ENCODE measurements around the gene DHRS2.
"Not testable (repeated sequence)": the region's sequence is repeated elsewhere in the genome, so short reads cannot be mapped to it uniquely, and the experiment has no call there.

The DHRS2 gene

GRCh38 chr14:23636317-23637211 lies at the start of gene DHRS2:
Gene DHRS2, plus strand, starts transcription at chr14:23636364. Its CDS starts 2,501 bp downstream, at chr14:23638865.
- no peak for DNase-seq

GRCh38 chr14:23588884-23589598 lies 47.1 kb upstream of the DHRS2 start:
- peak; percentile 89 for DNase-seq

GRCh38 chr14:23589606-23590005 lies 46.6 kb upstream of the DHRS2 start:
- no peak for DNase-seq

DNA sequence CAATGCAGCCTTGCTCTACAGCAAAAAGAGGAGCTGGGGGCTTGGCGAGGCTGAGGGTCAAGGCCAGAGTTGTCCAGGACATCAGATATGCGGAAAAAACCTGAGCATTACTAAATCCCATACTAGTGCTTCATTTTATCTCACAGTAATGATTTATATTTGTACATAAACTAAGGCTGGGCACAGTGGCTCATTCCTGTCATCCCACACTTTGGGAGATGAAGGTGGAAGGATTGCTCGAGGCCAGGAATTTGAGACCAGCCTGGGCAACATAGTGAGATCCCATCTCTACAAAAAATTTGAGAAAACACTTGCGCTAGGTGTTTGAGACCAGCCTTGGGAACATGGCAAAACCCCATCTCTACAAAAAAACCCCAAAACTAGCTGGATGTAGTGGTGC lies 46.0 kb upstream of the DHRS2 start:
- DNase-seq = no peak

- DNase-seq = not testable (repeated sequence)
These were observed 42.0 kb upstream of the DHRS2 start for GRCh38 chr14:23594191-23594590.

GRCh38 chr14:23600322-23600707 lies 35.8 kb upstream of the DHRS2 start:
- no peak for DNase-seq

GRCh38 chr14:23600806-23601205 lies 35.4 kb upstream of the DHRS2 start:
- DNase-seq = no peak

- no peak for DNase-seq
These were observed 34.7 kb upstream of the DHRS2 start for GRCh38 chr14:23601424-23601823.

GRCh38 chr14:23601845-23602180 lies 34.4 kb upstream of the DHRS2 start:
- no peak for DNase-seq

DNA sequence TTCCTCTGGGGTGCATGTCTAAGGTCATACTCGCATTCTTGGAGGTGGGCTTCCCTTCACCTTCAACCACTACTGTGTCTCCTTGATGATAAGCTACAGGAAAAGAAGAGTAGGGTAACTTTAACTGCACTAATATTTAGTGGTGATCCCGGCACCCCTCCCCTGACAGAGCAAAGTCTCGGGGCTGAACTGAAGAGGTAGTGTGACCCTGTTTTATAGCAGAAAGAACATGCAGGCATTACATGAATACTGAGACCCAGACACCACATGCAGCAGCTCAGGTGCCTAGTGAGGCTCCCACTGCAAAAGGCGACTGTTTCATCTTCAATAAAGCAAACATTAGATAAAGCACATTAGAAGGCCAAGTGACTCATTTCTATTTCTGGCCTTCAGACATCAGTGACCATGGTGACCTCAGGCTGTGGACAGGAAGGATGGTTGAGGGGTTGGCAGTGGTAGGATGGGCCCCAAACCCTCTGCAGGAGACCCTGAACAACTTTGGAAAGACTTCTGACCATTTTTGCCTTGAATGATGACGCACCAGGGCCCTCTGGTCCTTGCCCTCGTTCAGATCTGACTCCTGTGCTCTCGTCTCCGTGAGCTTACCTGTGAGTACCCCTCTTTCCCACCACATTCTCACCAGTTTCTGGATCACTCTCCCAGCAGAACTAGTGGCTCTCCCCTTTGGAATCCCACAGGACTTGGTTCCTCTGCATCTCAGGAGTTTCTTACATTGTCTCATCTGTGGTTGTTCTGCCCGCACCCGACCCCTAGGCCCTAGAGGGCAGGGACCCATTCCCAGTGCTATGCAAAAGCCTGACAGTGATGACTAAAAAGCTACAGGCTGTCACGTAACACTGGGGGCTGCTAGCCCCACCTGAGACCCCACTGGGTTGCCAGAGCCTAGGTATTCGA lies 33.7 kb upstream of the DHRS2 start:
- no peak for DNase-seq

DNA sequence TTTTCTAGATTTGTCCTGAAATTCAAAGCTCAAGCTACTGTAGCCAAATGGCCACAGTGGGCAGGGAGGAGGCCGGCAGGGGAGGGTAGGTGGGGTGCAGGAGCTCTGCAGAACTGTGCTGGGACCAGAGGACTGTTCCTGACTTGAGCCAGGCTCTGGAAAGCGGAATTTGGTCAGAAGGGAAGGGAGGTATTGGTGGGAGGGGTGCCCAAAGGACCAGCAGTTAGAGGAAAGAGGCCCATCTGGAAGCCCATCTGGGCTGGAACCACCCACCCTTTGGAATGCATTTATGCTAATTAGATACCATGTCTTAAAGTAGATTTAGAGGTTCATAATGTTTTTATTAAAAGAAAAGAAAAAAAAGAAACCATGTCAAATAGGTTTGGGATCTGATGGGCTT lies 33.1 kb upstream of the DHRS2 start:
- no peak for DNase-seq

- no peak for DNase-seq
These were observed 32.0 kb upstream of the DHRS2 start for GRCh38 chr14:23604148-23604547.

GRCh38 chr14:23604675-23605170 lies 31.4 kb upstream of the DHRS2 start:
- DNase-seq = no peak

GRCh38 chr14:23605931-23606585 lies 30.1 kb upstream of the DHRS2 start:
- no peak for DNase-seq

DNA sequence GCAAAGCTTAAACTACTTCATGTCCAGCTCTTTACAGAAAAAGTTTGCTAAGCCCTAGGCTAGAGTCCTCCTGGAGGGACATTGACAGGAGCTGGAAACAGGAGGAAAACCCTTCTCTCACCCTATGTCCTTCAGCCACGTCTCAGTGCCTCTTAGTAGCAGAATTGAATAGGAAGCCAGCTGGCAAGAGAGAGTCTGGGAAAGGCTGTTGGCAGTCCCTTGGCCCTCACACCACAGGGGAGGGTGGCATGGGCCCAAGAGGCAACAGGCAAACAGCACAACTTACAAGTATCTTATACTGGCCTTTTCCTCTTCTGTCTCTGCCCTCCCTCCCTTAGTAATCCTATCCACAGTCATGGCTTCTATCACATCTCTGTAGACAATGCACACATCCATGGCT lies 27.7 kb upstream of the DHRS2 start:
- DNase-seq = no peak

DNA sequence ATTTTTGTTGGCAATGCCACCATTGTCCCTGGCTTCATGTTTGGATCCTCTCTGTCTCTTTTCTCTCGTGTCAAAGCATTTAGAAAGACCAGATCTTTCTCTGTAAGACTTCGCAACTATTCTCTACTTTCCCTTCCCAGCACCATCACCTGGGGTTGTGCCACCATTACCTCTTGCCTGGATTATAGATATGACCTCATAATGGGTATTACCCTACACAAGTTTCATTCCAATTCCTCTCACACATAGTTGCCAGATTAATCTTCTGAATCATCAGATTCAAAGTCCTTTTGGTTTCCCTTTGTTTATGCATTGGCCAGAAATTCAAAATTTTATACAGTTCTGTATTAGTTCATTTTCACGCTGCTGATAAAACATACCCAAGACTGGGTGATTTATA lies 27.2 kb upstream of the DHRS2 start:
- DNase-seq = no peak

DNA sequence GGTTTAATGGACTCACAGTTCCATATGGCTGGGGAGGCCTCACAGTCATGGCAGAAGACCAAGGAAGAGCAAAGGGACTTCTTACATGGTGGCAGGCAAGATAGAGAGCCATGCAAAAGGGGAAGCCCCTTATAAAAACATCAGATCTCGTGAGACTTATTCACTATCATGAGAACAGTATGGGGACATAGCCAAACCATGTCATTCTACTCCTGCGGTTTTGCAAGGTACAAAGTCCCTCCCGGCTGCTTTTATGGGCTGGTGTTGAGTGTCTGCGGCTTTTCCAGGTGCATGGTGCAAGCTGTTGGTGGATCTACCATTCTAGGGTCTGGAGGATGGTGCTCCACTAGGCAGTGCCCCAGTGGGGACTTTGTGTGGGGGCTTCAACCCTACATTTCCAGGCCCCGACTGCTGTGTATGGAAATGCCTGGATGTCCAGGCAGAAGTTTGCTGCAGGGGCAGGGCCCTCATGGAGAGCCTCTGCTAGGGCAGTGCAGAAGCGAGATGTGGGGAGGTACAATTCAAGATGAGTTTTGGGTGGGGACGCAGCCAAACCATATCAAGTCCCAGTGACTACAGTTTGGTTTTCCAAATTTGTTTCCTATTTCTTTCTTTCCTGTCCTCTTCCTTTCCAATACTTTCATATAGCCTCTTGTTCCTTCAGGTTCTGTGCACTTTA lies 26.6 kb upstream of the DHRS2 start:
- not testable (repeated sequence) for DNase-seq

DNA sequence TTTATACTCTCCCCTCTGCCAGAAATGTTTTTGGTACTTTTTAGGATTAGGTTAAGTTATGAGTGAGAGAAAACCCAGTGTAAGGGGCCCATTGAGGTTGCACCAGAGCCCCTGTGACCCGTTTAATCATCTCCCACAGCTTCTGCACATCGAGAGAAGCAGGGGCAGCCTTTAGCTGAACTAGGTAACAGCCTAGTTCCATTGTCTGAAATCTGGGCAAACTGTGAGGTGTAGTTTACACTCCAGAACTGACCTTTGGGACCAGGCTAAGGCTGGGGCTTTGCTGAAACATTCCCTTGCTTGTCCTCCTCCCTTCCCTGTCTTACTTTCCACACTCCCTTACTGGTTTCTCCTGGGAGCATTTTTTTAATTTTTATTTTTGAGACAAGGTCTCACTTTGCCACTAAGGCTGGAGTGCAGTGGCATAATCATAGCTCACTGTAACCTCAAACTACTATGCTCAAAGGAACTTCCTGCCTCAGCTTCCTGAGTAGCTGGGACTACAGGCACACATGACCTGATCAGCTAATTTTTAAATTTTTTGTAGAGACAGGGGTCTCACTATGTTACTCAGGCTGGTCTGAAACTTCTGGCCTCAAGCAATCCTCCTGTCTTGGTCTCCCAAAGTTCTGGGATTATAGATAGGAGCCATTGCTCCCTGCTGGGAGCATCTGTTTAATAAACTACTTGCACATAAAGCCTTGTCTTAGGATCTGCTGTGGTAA lies 25.9 kb upstream of the DHRS2 start:
- DNase-seq = no peak

DNA sequence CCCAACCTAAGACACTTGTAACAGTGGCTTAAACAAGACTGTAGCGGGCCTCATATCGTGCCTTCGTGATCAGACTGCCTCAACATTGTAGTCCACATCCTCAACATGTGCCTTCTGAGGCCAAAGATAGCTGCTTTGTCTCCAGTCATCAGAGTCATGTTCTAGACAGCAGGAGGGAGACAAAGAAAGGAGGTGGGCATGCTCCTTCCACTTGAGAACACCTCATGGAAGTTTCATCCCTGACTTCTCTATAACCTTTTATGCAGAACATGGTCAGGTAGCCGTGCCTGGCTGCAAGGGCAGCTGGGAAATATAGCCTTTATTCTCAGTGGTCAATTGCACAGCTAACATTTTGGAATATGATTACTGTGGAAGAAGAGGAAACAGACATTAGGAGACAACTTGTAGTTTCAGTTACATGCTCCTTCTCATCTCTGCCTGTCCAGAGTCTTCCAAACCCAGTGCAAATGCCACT lies 25.3 kb upstream of the DHRS2 start:
- DNase-seq = no peak

DNA sequence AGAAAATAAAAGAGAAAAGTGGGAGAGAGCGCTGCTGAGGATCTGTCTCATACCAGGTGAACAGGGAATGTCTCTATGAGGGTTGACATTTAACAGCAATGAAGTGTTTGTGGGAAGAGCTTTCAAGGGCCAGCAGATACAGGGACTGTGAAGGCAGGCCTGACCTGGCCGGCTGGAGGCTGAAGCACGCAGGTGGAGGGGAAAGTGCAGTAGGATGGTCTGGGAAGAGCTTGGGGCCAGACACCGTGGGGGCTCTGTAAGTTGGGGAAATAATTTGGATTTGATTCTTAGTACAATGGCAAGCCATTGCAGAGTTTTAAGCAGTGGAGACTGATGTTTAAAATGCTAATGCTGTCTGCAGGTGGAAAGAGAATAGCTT lies 23.8 kb upstream of the DHRS2 start:
- no peak for DNase-seq

- DNase-seq = no peak
These were observed 23.4 kb upstream of the DHRS2 start for GRCh38 chr14:23612802-23613201.

All from retina (tissue), 1 donor.